ENCODE measurements around the gene HPCAL1. TPM values are rescaled to one million over a fixed set of nuclear protein-coding genes. Genes with fewer than 3 reads are reported as not detected.

HPCAL1 gene
- total RNA-seq, 2 experiments from 2014 or later = 9.2 to 9.7 TPM

GRCh38 chr2:10309286-10309685, 6.6 kb downstream of the HPCAL1 start:
- Histone ChIP-seq H3K79me2 (ENCODE audit: insufficient read depth, low read depth, low read length) (no peaks in the 10 kb centered on the region), H3K36me3 (ENCODE audit: insufficient read depth, low read length) (no peaks in the 10 kb centered on the region), H3K4me3 (ENCODE audit: low read depth, low read length, poor library complexity, severe bottlenecking) (no peak overlapping the region), H3K9me3 (ENCODE audit: low read length) (no peaks in the 10 kb centered on the region), H3K4me2 (ENCODE audit: low read length) (no peak overlapping the region), H4K20me1 (ENCODE audit: insufficient read depth, low read length) (peaks cover 10% of the 10 kb centered on the region; the same call in 1 of the 2 replicates), H3K4me1 (ENCODE audit: insufficient read depth, low read length, poor library complexity, severe bottlenecking) (peaks cover 1% of the 10 kb centered on the region), H2AFZ (ENCODE audit: low read length) (no peak overlapping the region), H3K27ac (ENCODE audit: low read depth, low read length, poor library complexity, severe bottlenecking) (no peak overlapping the region), H3K9me2 (ENCODE audit: insufficient read depth, low read length) (no peaks in the 10 kb centered on the region)
- TF ChIP-seq EZH2phosphoT487 (IDR thresholded peaks at IDR 0.05; ENCODE audit: borderline replicate concordance, low read depth, low read length) = no peak
- no TSS peak for BruUV-seq (replicated peaks)
- no peak for DNase-seq (ENCODE audit: low spot score)
- intact Hi-C loops (cut with micrococcal nuclease; ENCODE audit: unreplicated experiment) = no loop called here
- POLR2A ChIA-PET = interaction anchor here (0.8 kb wide), 1 partner anchor 8 kb away, joined by 7 read pairs; no protein-coding TSS in a partner anchor
- CTCF ChIA-PET (ENCODE audit: unreplicated experiment) = no interaction called here

- no TSS peak for BruUV-seq (replicated peaks)
- Histone ChIP-seq H3K4me2 (ENCODE audit: low read length) (no peak overlapping the region), H3K36me3 (ENCODE audit: insufficient read depth, low read length) (no peaks in the 10 kb centered on the region), H3K4me3 (ENCODE audit: low read depth, low read length, poor library complexity, severe bottlenecking) (no peak overlapping the region), H3K79me2 (ENCODE audit: insufficient read depth, low read depth, low read length) (no peaks in the 10 kb centered on the region), H3K9me3 (ENCODE audit: low read length) (no peaks in the 10 kb centered on the region), H3K27ac (ENCODE audit: low read depth, low read length, poor library complexity, severe bottlenecking) (no peak overlapping the region), H3K9me2 (ENCODE audit: insufficient read depth, low read length) (no peaks in the 10 kb centered on the region), H4K20me1 (ENCODE audit: insufficient read depth, low read length) (peaks cover 5% of the 10 kb centered on the region; the same call in 1 of the 2 replicates), H3K4me1 (ENCODE audit: insufficient read depth, low read length, poor library complexity, severe bottlenecking) (no peaks in the 10 kb centered on the region), H2AFZ (ENCODE audit: low read length) (no peak overlapping the region)
- no peak for TF ChIP-seq EZH2phosphoT487 (IDR thresholded peaks at IDR 0.05; ENCODE audit: borderline replicate concordance, low read depth, low read length)
- no peak for TF ChIP-seq CTCF (conservative IDR thresholded peaks at IDR 0.05; ENCODE audit: low read length)
- CTCF ChIA-PET (ENCODE audit: unreplicated experiment) = no interaction called here
- intact Hi-C loops (cut with micrococcal nuclease; ENCODE audit: unreplicated experiment) = no loop called here
- DNase-seq (ENCODE audit: low spot score) = no peak
- POLR2A ChIA-PET = interaction anchor here (0.7 to 1.9 kb wide), 2 partner anchors 16 to 18 kb away, joined by 3 to 4 read pairs; no protein-coding TSS in a partner anchor
Observed at GRCh38 chr2:10310309-10310888, 7.7 kb downstream of the HPCAL1 start.

GRCh38 chr2:10311736-10312135, 9.0 kb downstream of the HPCAL1 start:
- no peak overlapping the region for H3K27ac ChIP-seq (ENCODE audit: low read depth, low read length, poor library complexity, severe bottlenecking)
- no peaks in the 10 kb centered on the region for H3K4me1 ChIP-seq (ENCODE audit: insufficient read depth, low read length, poor library complexity, severe bottlenecking)
- no peaks in the 10 kb centered on the region for H3K9me2 ChIP-seq (ENCODE audit: insufficient read depth, low read length)
- no TSS peak for BruUV-seq (replicated peaks)
- intact Hi-C loops (cut with micrococcal nuclease; ENCODE audit: unreplicated experiment) = no loop called here
- no peaks in the 10 kb centered on the region for H3K36me3 ChIP-seq (ENCODE audit: insufficient read depth, low read length)
- TF ChIP-seq CTCF (conservative IDR thresholded peaks at IDR 0.05; ENCODE audit: low read length) (no peak), EZH2phosphoT487 (IDR thresholded peaks at IDR 0.05; ENCODE audit: borderline replicate concordance, low read depth, low read length) (no peak)
- CTCF ChIA-PET (ENCODE audit: unreplicated experiment) = no interaction called here
- DNase-seq (ENCODE audit: low spot score) = no peak
- H3K4me3 ChIP-seq (ENCODE audit: low read depth, low read length, poor library complexity, severe bottlenecking) = no peak overlapping the region
- POLR2A ChIA-PET = interaction anchor here (1.9 kb wide), 1 partner anchor 17 kb away, joined by 4 read pairs; no protein-coding TSS in a partner anchor
- H3K4me2 ChIP-seq (ENCODE audit: low read length) = no peak overlapping the region
- H4K20me1 ChIP-seq (ENCODE audit: insufficient read depth, low read length) = 0 out of 2 replicates have a peak, but pooled peaks cover 5% of the 10 kb centered on the region
- H3K9me3 ChIP-seq (ENCODE audit: low read length) = no peaks in the 10 kb centered on the region
- no peak overlapping the region for H2AFZ ChIP-seq (ENCODE audit: low read length)
- H3K79me2 ChIP-seq (ENCODE audit: insufficient read depth, low read depth, low read length) = no peaks in the 10 kb centered on the region

Measured in OCI-LY7 (cell line).